Left cardiac atrium (tissue), 4 donors: ENCODE data around the gene CES3. TPM values are rescaled to one million over a fixed set of nuclear protein-coding genes. Genes with fewer than 3 reads are reported as not detected.

Experiments
- ATAC-seq, 2 donors: fragments of 200-7000 bp; cut with Tn5 transposase; one replicate each; pipeline ENCODE4 v1.9.1; 2020; ENCODE audit warnings: mild to moderate bottlenecking in 2 of 2, moderate library complexity in 2 of 2
- DNase-seq: peaks from one replicate; pipeline ENCODE4 v3.0.0-alpha.2; 2020
- intact Hi-C, 2 donors: fragments of 100-400 bp; cut with DNase I; formaldehyde crosslinking; loops; one replicate each; pipeline versions ENCODE4 v1.14.1 to v1.15.1; 2022 to 2023
- long read RNA-seq: library from polyadenylated mRNA; unstranded; transcript quantifications from one replicate; pipeline ENCODE4 v2.0.0, GENCODE V29; 2021
- total RNA-seq, 2 donors: library from RNA; stranded (reverse); fragmentation: NEBNext Ultra II Directional; extraction: Animal tissue kit (Norgen Biotek cat#: 25700); gene quantifications; one replicate each; pipeline ENCODE4 v1.2.1, GENCODE V29; 2021
- donor health status: DM: no; HTN: yes; CAD: no.
- donor health status: DM: no; HTN: yes; CAD: no; lungs with severe emphysema.
- donor health status: DM: yes; HTN: yes; CAD: no.
- donor health status: Dilated cardiomyopathy.

CES3 gene, protein sequence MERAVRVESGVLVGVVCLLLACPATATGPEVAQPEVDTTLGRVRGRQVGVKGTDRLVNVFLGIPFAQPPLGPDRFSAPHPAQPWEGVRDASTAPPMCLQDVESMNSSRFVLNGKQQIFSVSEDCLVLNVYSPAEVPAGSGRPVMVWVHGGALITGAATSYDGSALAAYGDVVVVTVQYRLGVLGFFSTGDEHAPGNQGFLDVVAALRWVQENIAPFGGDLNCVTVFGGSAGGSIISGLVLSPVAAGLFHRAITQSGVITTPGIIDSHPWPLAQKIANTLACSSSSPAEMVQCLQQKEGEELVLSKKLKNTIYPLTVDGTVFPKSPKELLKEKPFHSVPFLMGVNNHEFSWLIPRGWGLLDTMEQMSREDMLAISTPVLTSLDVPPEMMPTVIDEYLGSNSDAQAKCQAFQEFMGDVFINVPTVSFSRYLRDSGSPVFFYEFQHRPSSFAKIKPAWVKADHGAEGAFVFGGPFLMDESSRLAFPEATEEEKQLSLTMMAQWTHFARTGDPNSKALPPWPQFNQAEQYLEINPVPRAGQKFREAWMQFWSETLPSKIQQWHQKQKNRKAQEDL
- total RNA-seq = 1 to 10 TPM in 1 of 2 donors, under 1 TPM in 1; 0.63 to 1.4 TPM
- long read RNA-seq, partial matches to known transcripts = 0 of 1 reads
- long read RNA-seq, other reads (novel, unspliced or antisense) = 1 of 1 reads

DNA sequence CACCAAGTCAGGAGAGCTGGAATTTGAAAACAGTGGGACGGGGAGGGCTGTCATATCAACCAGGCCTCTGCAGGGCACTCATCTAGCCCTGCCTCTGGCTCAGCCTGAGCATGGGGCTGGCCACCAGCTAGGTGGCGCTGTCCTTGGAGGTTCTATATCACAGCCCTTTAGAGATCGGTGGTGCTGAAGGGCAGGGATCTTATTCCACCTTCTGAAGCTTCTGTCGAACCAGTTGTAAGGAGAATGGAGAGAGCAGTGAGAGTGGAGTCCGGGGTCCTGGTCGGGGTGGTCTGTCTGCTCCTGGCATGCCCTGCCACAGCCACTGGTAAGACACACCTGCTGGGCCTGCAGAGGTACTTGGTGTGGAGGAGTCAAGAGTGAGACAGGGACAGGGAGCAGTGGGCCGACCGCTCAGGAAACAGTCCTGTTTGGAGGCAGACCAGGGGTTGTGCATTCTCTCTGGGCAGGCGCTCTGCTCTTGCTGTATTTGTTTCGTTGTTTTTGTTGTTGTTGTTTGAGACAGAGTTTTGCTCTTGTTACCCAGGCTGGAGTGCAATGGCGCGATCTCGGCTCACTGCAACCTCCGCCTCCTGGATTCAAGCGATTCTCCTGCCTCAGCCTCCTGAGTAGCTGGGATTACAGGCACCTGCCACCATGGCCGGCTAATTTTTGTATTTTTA, at the start of gene CES3:
Gene CES3 (plus strand): TSS at position 202 of the 680 bp plus-strand sequence. CDS start 42 bp downstream, at position 244.
- ATAC-seq (peak; percentile 41 to 73), DNase-seq (peak; percentile 60)
- intact Hi-C loops = no loop called here

DNA sequence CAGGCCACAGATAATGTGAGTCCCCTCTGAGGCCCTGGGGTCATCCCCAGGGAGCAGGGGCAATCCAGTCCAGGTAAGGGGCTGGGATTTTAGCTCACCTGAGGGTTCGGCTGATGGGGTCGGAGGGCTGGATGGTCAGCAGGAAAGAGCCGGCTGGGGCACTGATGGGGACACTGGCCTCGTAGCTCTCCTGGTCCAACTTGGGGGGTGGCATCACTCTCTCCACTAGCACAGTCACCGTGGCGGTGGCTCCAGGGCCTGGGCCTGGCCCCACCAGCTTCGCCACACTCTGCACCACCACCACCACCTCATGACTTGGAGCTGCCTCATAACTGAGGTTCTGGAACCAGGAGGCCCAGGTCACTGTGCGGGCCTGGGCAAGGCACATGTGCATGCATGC, 49.3 kb upstream of the CES3 start:
- ATAC-seq (no peak), DNase-seq (no peak)
- intact Hi-C loops = no loop called here

DNA sequence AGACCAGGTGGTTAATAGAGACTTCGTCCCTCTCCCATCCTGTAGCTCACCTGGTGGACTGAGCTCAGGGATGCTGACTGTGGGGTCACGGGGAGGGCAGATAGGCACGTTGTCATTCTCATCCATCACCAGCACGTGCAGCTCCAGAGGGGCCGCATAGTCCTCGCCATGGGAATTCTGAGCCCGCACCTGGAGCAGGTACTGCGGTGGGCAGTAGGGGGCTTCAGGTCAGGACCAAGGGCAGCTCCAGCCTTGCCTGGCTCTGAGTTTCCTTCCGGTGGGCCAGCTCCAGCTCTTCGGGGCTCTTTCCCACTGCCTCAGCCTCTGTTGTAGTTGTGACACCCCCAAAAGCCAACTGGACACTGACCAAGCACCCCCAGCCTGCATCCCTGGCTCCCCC, 48.0 kb upstream of the CES3 start:
- intact Hi-C loops = no loop called here
- no peak for DNase-seq
- ATAC-seq = no peak

DNA sequence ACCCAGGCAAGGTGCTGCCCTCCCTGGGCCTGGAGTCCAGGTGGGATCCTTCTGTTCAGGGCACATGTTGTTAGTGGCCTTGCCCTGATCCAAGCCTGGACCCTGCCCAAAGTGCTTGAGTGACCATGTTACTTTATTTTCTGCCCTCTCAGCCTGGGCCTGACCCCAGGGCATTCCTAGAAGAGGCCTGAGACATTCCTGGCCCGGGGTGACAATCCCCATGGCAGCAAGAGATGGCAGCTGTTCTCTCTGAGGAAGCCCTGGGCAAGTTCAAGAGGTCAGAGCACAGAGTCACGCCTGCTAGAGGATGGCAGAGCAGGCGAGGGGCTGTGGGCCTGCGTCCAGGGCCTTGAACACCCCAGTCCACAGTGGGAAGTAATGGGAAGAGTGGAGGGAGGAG, 47.4 kb upstream of the CES3 start:
- DNase-seq (no peak), ATAC-seq (no peak)
- intact Hi-C loops = no loop called here

DNA sequence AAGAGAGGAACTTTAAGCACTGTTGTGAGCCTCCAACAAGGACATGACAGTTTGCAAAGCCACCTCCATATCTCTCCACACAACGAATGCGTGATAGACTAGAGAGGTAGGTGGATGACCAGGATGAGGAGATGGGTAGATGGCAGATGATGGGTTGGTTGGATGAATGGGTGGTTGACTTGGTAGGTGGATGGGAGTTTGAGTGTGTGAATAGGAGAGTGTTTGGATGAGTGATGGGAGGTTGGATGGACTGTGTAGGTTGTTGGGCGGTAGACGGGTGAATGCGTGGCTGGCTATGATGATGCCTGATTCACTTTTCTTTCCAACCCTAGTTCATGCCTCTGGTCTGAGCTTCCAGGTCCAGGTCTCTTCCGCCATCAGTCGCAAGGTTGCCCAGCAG, 46.5 kb upstream of the CES3 start:
- DNase-seq = no peak
- ATAC-seq = no peak
- intact Hi-C loops = no loop called here

DNA sequence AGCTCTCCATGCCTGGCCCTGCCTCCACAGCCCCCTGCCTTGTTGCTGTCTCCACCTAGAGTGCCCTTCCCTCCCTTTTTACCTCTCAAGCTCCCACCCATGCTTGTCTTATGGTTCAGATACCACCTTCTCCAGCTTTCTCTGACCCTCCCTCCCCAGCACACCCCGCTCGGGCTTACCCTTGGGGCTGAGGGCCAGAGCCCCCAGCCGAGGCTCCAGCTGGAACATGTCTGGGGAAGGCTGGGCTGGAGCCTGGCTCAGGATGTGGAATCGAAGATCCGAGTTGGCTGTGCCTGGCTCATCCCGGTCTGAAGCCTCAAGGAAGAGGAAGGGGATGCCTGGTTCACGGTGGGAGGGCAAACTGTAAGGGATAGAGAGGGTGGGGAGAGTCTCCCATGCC, 46.0 kb upstream of the CES3 start:
- intact Hi-C loops = no loop called here
- no peak for DNase-seq
- ATAC-seq = no peak

DNA sequence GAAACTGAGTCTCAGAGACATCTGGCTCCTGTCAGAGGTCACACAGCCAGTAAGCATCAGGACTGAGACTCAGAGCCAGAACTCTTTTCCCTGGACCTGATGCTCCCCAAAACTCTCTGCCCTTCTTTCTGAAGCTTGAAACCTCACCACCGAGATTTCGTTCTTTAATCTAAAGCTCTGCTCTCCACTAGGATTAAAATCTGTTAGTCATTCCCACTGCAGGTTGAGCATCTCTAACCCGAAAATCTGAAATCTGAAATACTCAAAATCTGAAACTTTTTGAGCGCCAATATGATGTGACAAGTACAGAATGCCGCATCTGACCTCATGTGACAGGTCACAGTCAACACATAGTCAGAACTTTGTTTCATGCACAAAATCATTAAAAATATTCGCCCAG, 44.5 kb upstream of the CES3 start:
- no peak for ATAC-seq

DNA sequence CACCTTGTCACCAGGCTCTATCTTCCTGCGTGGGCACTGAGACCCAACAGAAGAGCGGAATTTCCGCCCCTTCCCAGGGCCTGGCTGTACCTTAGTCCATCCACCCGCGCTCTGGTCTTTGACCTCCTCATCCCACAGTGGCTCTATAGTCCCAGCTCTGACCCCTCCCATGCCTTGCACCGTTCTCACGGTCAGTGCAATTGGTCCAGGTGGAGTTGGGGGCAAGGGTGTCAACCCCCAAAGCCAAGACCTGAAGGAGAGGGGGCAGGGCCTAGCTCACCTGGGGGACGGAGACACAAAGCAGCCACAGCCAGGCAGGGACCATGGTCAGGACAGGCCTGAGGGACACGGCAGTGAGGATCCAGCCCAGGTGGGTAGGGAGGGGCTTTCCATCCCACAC, 43.3 kb upstream of the CES3 start:
- intact Hi-C loops = no loop called here
- no peak for ATAC-seq

More for the DNA sequence above, 44.5 kb upstream of the CES3 start:
- intact Hi-C loops = no loop called here
- no peak for DNase-seq

DNA sequence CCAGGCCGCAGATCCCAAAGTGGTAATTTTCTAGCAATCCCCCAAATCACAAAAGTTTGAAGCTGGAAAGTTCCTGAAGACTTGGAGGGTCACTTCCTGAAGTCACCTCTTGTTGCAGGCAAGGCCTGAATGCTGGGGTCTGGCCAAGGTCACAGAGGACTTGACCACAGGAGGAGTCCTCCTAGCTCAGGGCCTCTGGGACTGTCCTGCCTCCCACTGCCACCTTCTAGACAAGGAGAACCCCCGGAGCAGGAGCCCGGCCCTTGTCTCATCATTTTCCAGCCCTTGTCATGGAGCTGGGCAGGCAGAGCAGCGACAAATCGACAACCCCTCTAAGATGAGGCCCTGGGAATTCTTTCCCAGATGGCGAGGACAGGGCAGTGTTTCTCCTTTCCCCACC, 42.7 kb upstream of the CES3 start:
- intact Hi-C loops = no loop called here
- DNase-seq = no peak
- ATAC-seq = no peak

More for the DNA sequence above, 43.3 kb upstream of the CES3 start:
- no peak for DNase-seq

DNA sequence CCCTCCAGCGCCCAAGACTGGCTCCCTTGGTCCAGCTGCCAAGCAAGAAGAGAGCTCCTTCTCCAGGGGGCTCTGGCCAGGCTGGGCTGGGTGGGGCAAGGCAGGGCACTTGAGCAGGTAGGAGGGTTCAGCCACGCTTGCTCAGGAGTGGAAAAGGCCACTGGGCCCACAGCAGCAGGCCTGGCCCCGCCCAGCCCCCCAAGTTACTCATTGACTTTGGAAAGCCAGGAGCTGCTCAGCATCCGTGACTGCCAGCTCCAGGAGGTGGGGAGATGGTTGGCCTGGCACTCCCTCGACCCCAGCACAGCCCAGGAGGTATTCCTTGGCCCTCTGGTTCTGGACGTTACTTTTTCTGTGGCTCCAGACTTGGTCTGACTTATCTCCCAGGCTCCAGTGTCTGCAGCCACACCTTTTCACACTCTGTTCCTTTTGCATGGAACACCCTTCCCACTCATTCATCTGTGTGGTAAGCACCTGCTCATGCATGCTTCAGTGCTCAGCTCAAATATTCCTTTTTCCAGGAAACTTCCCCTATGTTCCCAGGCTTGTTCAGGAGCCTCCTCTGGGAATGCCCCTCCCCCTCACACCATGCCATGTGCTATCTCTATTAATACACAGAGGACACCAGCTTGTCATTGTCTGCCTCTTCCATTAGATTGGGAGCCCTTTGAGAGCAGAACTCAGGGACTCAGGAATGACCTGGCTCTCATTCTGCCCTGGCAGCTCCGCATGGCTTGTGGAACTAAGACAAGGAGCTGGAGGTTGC, 42.1 kb upstream of the CES3 start, which contains the start of gene CDH16:
Gene CDH16 (minus strand): TSS at position 83 of the 766 bp plus-strand sequence. CDS start 820 bp downstream, outside the sequence.
- ATAC-seq = peak; percentile 28 to 52
- no peak for DNase-seq
- intact Hi-C loops = no loop called here

DNA sequence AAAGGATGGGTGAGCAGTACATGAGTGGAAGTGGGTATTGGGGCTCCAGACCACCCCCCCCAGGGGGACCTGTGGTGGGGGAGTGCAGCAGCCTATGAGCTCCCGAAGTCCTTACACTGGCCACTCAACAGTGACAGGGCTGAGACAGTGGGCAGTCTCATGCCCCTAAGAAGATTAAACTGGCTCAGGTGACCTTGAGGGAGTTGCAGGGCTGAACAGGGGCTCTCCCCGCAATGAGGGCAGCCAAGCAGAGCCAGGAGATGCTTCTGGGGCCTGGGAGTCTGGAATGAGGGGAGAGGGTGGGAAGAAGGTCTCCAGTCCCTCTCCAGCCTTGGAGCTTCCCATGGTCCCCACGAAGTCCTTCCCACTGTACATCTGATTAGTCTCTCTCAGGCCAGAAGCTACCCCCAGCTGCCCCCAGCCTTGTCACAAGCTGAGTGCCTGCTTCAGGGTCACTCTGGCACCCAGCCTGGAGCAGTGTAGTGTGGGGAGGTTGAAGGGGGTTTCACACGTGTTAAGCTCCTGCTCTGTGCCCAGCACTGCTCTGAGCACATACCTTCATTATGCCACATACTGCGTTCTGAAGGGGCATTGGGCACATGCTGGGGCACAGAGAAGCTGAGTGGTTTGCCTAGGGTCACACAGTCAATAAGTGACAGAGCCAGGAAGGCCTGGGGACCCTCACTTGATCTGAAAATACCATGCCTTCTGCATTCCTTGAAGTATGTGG, 41.3 kb upstream of the CES3 start:
- DNase-seq (no peak), ATAC-seq (peak; percentile 3 to 6)
- intact Hi-C loops = no loop called here

DNA sequence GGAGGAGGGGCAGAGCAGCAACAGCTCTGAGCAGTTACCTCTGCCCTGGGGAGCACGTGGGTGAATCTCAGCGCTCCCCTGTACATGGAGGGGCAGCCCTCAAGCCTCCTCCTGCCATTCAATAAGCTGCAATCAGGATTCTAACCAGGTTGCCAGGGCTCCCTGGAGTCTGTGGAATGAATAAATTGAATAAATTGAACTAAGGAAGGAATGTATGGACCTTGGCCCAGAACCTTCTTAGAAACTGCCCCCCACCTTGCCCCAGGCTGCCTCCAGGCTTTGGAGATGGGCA, 40.8 kb upstream of the CES3 start:
- no peak for DNase-seq
- ATAC-seq = no peak
- intact Hi-C loops = no loop called here

DNA sequence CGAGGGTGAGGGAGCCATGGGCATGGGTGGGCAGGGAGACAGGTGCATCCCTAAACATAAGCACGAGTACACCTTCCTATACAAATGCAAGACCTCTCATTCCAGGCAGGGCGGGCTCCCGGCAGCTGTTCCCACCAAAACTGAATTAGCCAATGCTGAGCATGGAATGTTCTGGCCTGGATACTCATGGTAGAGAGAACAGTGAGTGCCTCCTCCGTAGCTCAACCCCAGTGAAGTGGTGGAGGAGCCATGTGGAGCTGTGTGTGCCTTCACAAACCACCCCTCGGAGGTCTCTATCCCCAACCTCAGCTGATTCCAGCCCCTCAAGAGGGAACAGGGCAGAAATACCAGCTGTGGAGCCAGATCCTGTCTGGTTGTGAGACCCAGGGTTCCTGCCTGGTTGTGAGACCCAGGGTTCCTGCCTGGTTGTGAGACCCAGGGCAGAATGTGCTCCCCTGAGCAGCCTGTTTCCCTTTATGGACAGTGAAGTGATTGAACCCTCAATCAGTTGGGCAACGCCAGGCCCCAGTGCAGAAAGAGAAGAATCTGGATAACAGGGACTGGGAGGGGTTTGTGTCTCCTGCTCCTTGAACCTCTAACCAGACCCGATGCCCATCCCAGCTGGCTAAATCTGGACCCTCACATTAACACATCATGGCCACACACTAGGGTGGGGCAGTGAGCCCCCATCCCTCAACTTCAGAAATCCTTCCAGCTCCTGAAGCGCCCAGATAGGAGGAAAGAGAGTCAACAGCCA, 40.0 kb upstream of the CES3 start:
- intact Hi-C loops = no loop called here
- DNase-seq = no peak
- no peak for ATAC-seq

DNA sequence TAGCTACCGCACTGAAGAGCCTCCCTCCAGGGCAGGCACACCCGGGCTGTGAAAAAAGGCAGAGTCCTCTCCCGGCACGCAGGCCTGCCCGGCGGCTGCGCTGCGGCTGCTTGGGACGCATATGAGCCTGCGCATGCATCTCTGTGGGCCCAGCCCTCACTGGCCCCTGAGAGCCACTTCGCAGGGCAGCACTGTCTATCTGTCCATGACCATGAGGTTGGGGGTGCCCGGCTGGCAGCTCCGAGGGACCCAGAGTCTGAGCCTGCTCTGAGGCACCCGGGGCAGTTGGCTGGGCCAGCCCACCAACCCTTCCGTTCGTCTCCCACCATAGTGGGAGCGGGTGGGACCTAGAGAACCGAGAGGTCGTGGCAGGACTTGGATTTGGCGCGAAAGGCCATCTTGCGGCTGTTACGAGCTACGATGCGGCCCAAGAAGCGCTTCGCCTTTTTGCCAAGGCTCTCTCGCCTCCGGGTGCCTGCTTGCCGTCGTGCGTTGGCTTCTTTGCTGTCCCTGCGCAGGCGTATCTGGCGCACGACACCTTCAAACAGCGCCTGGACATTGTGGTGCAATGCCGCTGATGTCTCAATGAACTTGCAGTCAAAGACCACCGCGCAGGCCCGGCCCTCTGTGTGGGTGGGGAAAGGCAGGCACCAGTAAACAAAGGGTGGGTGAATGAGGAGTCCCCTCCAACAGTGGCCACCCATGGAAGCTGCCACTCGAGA, 39.2 kb upstream of the CES3 start:
- no peak for ATAC-seq
- intact Hi-C loops = no loop called here
- DNase-seq = no peak

DNA sequence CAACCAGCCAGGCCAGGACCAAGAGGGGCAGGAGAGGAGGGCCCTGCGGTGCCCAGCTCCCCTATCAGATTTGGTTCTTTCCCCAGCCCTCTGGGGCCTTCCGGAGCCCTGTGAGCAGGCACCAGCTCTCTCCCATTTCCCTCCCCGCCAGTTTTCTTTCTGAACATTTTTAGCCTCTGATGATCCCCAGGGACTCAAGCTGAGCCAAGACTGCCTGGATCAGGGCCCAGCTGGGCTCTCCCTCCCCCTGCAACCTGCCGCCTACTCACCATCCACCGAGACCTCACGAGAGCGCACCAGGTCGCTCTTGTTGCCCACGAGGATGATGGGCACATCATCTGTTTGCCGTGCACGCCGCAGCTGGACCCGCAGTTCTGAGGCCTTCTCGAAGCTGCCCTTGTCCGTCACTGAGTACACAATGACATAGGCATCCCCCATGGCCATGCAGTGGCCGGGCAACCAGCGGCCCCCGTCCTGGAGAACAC, 37.8 kb upstream of the CES3 start:
- DNase-seq = no peak
- intact Hi-C loops = no loop called here

DNA sequence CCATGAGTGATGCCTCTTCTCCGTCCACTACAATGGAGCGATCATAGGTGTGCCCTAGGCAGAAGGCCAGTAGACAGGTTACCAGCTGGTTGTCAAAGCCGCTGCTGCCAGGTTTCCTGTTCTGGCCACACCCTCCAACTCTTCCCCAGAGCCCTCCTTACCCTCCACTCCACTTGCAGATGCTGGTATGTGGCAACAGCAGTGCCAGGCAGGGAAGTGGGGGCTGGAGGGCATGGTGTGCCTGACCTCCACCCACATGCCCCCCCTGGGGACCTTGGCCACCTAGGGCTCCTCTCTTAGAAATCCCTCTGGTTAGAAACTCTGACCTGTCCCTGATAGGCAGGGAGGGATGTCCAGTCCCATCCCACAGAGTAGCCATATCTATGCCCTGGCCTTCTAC, 37.2 kb upstream of the CES3 start:
- intact Hi-C loops = no loop called here
- DNase-seq (no peak), ATAC-seq (no peak)

More for the DNA sequence above, 37.8 kb upstream of the CES3 start:
- peak; percentile 12 to 32 for ATAC-seq

DNA sequence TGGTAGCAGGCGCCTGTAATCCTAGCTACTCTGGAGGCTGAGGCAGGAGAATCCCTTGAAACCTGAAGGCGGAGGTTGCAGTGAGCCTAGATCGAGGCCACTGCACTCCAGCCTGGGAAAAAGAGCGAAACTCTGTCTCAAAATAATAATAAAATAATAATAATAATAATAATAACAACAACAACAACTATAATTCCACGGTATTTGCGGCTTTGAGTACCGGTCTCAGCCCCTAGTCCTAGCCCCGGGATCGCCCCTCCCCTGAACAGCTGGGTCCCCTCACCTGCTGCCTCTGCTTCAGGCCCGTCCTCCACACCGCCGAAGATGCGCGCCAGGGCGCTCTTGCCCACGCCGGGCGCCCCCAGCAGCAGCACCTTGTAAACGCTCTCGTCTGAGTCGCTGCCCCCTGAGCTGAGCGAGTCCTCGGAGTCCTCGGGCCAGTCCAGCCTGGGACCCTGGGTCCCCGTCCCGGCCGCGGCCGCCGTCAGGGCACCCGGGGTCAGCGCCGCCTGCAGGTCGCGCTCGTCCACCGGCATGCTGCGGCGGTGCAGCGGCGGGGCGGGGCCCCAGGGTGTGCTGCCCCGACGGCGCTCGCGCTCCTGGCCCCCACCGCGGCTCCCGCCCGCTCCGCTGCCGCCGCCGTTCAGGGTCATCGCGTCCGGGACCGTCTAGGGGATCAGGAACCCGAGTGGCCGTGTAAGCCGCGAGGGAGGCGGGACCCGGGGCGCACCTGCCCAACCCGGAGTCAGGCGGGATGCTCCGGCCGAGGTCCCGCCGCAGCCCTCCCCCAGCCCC, 36.3 kb upstream of the CES3 start:
- intact Hi-C loops = no loop called here
- DNase-seq = no peak
- peak; percentile 25 to 48 for ATAC-seq
